Osteoblast (primary cell): ENCODE results near the gene MCM9. TPM values are rescaled to one million over a fixed set of nuclear protein-coding genes. Genes with fewer than 3 reads are reported as not detected.

ENCODE experiments used
- DNase-seq: peaks from one replicate; pipeline ENCODE4 v3.0.0; 2011; ENCODE audit warnings: low spot score, mixed read lengths; ENCODE audit not compliant: insufficient read length; ENCODE audit errors: missing footprints
- H2AFZ ChIP-seq: 2 replicates; pipeline ENCODE4 v1.6.0; 2011; ENCODE audit warnings: mild to moderate bottlenecking, low read length
- H3K27ac ChIP-seq: 2 replicates; pipeline ENCODE4 v1.5.1; 2011; ENCODE audit warnings: mild to moderate bottlenecking, low read depth, low read length, moderate library complexity
- H3K27me3 ChIP-seq: 2 replicates; pipeline ENCODE4 v1.6.0; 2012; ENCODE audit warnings: mild to moderate bottlenecking, control low read depth, inconsistent platforms, low read length, moderate library complexity; ENCODE audit not compliant: insufficient read depth
- H3K36me3 ChIP-seq: 2 replicates; pipeline ENCODE4 v1.5.1; 2011; ENCODE audit warnings: mild to moderate bottlenecking, low read length, control low read depth, moderate library complexity; ENCODE audit not compliant: insufficient read depth
- H3K4me1 ChIP-seq: 2 replicates; pipeline ENCODE4 v1.5.1; 2011; ENCODE audit warnings: mild to moderate bottlenecking, low read length, control low read depth, moderate library complexity; ENCODE audit not compliant: insufficient read depth
- H3K4me2 ChIP-seq: 2 replicates; pipeline ENCODE4 v1.6.0; 2011; ENCODE audit warnings: mild to moderate bottlenecking, low read length; ENCODE audit not compliant: insufficient read depth
- H3K4me3 ChIP-seq: fragments of 200-600 bp; sonication (generic); 3 replicates; pipeline ENCODE4 v1.5.1; 2012; ENCODE audit warnings: mild to moderate bottlenecking, low read length, inconsistent platforms; ENCODE audit not compliant: insufficient read depth
- H3K79me2 ChIP-seq: 2 replicates; pipeline ENCODE4 v1.6.0; 2012; ENCODE audit warnings: mild to moderate bottlenecking, low read length, control low read depth, inconsistent platforms; ENCODE audit not compliant: insufficient read depth
- H3K9me3 ChIP-seq: 2 replicates; pipeline ENCODE4 v1.5.1; 2011; ENCODE audit warnings: low read depth, low read length, control low read depth
- H4K20me1 ChIP-seq: 2 replicates; pipeline ENCODE4 v1.6.0; 2012; ENCODE audit warnings: mild to moderate bottlenecking, low read length, control low read depth; ENCODE audit not compliant: insufficient read depth
- total RNA-seq: library from RNA; depleted of rRNA; stranded (reverse); fragments of >200 nt; gene quantifications from 2 replicates; pipeline ENCODE4 v1.2.3, GENCODE V29; 2012
- TF ChIP-seq, protein P1 (sequence below): IDR thresholded peaks from 2 replicates; pipeline ENCODE4 v1.5.1; 2011; ENCODE audit warnings: mild to moderate bottlenecking, low read depth, low read length, moderate library complexity; ENCODE audit errors: extremely low read depth

The MCM9 gene
- total RNA-seq, 1 donor: 15.2 TPM

GRCh38 chr6:118890997-118891790, 43.8 kb downstream of the MCM9 start:
- TF ChIP-seq, protein P1, sequence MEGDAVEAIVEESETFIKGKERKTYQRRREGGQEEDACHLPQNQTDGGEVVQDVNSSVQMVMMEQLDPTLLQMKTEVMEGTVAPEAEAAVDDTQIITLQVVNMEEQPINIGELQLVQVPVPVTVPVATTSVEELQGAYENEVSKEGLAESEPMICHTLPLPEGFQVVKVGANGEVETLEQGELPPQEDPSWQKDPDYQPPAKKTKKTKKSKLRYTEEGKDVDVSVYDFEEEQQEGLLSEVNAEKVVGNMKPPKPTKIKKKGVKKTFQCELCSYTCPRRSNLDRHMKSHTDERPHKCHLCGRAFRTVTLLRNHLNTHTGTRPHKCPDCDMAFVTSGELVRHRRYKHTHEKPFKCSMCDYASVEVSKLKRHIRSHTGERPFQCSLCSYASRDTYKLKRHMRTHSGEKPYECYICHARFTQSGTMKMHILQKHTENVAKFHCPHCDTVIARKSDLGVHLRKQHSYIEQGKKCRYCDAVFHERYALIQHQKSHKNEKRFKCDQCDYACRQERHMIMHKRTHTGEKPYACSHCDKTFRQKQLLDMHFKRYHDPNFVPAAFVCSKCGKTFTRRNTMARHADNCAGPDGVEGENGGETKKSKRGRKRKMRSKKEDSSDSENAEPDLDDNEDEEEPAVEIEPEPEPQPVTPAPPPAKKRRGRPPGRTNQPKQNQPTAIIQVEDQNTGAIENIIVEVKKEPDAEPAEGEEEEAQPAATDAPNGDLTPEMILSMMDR: no peak
- Histone ChIP-seq H3K4me2 (peak overlapping the region; percentile 83), H3K9me3 (no peaks in the 10 kb centered on the region), H2AFZ (no peak overlapping the region), H3K27me3 (no peaks in the 10 kb centered on the region), H3K4me3 (no peak overlapping the region), H3K36me3 (no peaks in the 10 kb centered on the region), H3K27ac (peak overlapping the region; percentile 90), H3K4me1 (peaks cover 28% of the 10 kb centered on the region), H4K20me1 (no peaks in the 10 kb centered on the region), H3K79me2 (peaks cover 76% of the 10 kb centered on the region)
- DNase-seq: no peak

DNA sequence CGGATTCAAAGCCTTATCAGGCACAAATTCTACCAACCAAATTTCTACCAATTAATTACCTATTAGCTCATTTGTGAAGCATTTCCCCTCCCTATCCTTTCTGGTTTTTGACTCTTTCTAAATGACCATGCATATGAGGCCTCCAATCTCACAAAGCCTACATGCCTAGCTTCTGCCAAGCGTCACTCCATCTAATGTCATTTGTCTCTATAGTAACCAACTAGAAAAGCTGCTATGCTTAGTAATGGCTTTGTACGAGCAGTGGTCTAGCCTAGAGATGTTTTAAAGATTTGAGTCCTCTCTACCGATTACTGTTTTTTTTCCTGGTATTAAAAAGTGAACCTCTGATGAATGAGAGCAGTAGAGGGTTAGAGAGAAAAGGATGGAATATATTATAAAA, 45.8 kb downstream of the MCM9 start:
- DNase-seq: no peak
- Histone ChIP-seq H3K4me1 (peaks cover 18% of the 10 kb centered on the region), H2AFZ (no peak overlapping the region), H3K36me3 (no peaks in the 10 kb centered on the region), H3K4me2 (no peak overlapping the region), H3K27me3 (no peaks in the 10 kb centered on the region), H3K79me2 (peaks cover 75% of the 10 kb centered on the region), H3K4me3 (no peak overlapping the region), H3K9me3 (no peaks in the 10 kb centered on the region), H4K20me1 (no peaks in the 10 kb centered on the region), H3K27ac (no peak overlapping the region)
- TF ChIP-seq, protein P1: no peak

- H3K4me2 ChIP-seq: no peak overlapping the region
- H3K9me3 ChIP-seq: no peaks in the 10 kb centered on the region
- H3K79me2 ChIP-seq: peaks cover 79% of the 10 kb centered on the region
- TF ChIP-seq, protein P1: no peak
- no peak overlapping the region for H3K4me3 ChIP-seq
- no peak overlapping the region for H2AFZ ChIP-seq
- peaks cover 8% of the 10 kb centered on the region for H3K4me1 ChIP-seq
- H3K36me3 ChIP-seq: no peaks in the 10 kb centered on the region
- no peak for DNase-seq
- H3K27ac ChIP-seq: no peak overlapping the region
- no peaks in the 10 kb centered on the region for H4K20me1 ChIP-seq
- no peaks in the 10 kb centered on the region for H3K27me3 ChIP-seq
These were observed 48.3 kb downstream of the MCM9 start for GRCh38 chr6:118886641-118887040.

DNA sequence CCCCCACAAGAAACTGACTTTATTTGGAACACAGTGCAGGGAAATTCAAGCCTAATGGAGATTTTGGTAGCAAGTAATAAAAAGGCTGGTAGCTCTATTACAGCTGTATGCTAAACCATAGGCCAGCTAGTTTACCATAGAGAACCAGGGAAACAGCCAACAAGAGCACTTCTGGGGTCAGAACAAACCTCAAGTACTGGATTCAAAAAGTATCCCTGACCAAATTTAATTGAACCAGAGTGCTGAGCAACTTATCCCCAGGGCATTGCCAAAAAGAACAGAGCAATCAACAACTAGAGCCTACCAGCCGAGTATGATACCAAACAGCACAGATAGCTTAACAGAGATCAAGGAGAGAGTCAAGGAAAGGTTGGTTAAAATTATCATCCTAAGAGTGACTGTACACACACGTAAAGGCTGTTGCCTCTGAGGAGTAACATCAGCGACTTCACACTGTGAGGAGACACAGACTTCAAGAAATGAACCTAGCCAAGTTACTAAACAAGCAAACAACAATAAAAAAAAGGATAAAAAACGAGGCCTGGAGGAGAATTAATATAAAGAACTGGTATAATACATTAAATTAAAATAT, 52.5 kb downstream of the MCM9 start:
- no peak overlapping the region for H2AFZ ChIP-seq
- TF ChIP-seq, protein P1: no peak
- no peaks in the 10 kb centered on the region for H3K9me3 ChIP-seq
- H3K79me2 ChIP-seq: peaks cover 68% of the 10 kb centered on the region
- peaks cover 8% of the 10 kb centered on the region for H3K4me1 ChIP-seq
- no peaks in the 10 kb centered on the region for H3K36me3 ChIP-seq
- no peak for DNase-seq
- no peaks in the 10 kb centered on the region for H4K20me1 ChIP-seq
- no peak overlapping the region for H3K4me2 ChIP-seq
- no peaks in the 10 kb centered on the region for H3K27me3 ChIP-seq
- H3K4me3 ChIP-seq: no peak overlapping the region
- H3K27ac ChIP-seq: no peak overlapping the region
